GM18951 (cell line): ENCODE measurements around the gene WDR55.
"Not testable (repeated sequence)": the region's sequence is repeated elsewhere in the genome, so short reads cannot be mapped to it uniquely, and the experiment has no call there.

Experiments
- POLR2A ChIP-seq: IDR thresholded peaks from 4 replicates; pipeline ENCODE4 v1.6.1; 2011; ENCODE audit warnings: mild to moderate bottlenecking; ENCODE audit not compliant: insufficient read length, insufficient read depth; ENCODE audit errors: extremely low read depth
- in situ Hi-C: fragments of 300-500 bp; cut with MboI; formaldehyde crosslinking; loops from one replicate; pipeline ENCODE4 v1.12.0; 2022; ENCODE audit warnings: low sequenced_read_pairs, mixed read lengths, inconsistent platforms; ENCODE audit not compliant: unreplicated experiment

WDR55 gene

DNA sequence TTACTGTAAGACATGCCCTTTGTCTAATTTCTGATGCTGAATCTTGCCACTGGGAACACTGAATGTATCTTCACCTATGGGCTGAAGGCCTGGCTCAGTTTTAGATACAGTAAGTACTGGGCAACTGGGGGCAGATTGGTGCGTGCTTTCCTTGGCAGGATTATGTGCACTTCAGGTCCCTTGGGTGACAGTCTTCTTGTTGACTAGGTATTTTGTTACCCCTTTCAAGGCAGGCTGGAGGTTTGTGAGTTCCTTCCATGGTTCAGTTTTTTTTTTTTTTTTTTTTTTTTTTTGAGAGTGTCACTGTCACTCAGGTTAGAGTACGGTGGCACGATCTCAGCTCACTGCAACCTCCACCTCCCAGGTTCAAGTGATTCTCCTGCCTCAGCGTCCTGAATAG, 43.1 kb downstream of the WDR55 start:
- TF ChIP-seq POLR2A = no peak
- in situ Hi-C loops = no loop called here

DNA sequence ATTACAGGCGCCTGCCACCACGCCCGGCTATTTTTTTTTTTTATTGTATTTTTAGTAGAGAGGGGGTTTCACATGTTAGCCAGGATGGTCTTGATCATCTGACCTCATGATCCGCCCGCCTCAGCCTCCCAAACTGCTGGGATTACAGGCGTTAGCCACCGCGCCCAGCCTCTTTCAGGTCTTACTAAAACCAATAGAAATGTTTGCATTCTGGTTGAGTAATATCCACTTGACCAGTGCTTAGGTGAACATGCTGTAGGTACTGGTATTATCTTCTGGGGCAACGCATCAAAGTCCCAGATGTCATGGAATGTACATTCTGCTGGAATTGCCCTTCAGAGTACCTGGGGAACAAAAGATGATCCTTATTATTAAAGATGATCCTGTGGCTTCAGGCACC, 44.1 kb downstream of the WDR55 start:
- in situ Hi-C loops = not testable (repeated sequence)

DNA sequence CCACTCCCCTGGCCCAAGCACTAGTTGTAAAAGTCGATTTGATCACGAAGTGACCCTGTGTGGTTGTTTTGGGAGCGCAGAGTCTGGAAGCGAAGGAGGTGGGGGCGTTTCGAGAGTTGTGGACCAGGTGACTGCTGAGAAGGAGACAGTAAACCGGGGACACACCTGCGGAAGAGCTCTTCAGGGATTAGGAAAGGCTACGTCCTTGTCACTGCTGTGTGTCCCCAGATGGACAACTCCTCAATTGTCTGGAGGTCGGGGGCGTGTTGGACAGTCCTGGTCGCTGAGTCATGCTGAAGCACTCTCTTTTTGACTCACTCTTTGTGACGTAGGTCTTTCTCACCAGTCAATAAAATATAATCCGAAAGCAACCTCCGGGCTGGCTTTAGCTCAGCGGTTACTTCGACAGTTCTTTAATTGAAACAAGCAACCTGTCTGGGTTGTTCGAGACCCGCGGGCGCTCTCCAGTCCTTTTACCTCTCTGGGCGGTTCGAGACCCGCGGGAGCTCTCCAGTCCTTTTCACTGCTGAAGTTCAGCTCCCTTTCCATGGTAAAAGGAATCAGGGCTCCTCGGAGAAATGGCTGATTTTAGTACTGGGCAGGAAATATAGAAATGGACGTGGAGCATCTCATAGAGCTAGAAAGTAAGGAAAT, 46.3 kb downstream of the WDR55 start:
- TF ChIP-seq POLR2A = no peak

DNA sequence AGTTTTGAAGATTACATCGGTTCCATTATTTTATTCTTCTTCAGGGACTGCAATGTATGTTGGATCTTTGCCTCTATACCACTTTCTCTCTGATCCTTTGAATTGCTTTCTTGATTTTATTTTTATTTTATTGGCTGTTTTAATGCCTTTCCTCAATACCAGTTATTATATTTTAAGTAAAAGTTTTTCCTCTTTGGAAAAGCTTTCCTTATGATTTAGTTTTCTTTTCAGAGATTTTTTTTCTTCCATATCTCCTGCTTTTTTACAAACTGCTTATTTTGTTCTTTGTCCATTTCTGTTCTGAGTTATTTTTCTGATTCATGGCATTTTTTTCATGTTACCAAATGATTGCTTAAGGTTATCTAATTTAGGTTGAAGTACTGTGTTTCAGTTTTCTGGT, 47.1 kb downstream of the WDR55 start:
- no peak for TF ChIP-seq POLR2A
- in situ Hi-C loops = loop anchor here (10.0 kb wide), 1 partner anchor 347 kb away; the partner anchor contains the start of gene SLC4A9

More for the DNA sequence above, 46.3 kb downstream of the WDR55 start:
- in situ Hi-C loops = loop anchor here (10.0 kb wide), 1 partner anchor 346 kb away; the partner anchor contains the start of gene SLC4A9

DNA sequence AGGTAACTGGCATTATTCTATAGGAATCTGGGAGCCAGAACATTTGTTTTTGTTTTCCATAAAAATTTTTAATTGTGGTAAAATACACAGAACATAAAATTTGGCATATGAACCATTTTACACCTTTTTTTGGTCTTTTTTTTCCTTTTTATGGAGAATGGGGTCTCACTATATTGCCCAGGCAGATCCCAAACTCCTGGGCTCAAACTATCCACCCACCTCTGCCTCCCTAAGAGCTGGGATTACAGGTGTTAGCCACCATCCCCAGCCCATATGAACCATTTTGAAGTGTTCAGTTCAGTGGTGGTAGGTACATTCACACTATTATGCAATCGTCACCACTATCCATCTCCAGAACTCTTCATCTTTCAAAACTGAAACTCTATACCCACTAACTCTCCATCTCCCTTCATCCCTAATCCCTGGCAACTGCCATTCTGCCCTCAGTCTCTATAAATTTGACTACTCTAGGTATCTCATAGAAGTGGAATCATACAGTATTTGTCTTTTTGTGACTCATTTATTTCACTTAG, 48.9 kb downstream of the WDR55 start:
- in situ Hi-C loops = loop anchor here (10.0 kb wide), 1 partner anchor 349 kb away; the partner anchor contains the start of gene SLC4A9
- no peak for TF ChIP-seq POLR2A

DNA sequence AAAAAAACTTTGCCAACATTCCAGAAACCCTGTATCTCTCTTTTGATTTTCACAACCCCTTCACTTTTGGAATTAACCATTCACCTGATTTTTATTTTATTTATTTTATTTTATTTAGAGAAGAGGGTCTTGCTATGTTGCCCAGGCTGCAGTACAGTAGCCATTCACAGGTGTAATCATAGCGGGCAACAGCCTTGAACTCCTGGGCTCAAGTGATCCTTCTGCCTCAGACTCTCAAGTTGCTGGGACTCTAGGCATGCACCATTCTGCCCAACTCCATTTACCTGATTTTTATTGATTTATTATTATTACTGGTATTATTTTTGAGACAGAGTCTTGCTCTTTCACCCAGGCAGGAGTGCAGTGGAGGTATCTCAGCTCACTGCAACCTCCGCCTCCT, 51.5 kb downstream of the WDR55 start:
- in situ Hi-C loops = loop anchor here (10.0 kb wide), 1 partner anchor 351 kb away; the partner anchor contains the start of gene SLC4A9

DNA sequence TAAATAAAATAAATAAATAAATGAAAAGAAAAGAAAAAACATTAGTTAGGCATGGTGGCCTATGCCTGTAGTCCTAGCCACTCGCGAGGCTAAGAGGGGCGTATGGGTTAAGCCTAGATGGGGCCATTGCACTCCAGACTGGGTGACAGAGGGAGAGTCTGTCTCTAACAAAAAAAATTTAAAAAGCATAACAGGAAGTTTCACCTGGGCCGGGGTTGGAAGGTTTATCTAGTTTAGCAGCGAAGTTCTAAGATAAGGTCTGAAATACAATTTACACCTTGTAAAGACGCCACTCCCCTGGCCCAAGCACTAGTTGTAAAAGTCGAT, 53.5 kb downstream of the WDR55 start:
- TF ChIP-seq POLR2A = no peak
- in situ Hi-C loops = loop anchor here (10.0 kb wide), 1 partner anchor 353 kb away; the partner anchor contains the start of gene SLC4A9

DNA sequence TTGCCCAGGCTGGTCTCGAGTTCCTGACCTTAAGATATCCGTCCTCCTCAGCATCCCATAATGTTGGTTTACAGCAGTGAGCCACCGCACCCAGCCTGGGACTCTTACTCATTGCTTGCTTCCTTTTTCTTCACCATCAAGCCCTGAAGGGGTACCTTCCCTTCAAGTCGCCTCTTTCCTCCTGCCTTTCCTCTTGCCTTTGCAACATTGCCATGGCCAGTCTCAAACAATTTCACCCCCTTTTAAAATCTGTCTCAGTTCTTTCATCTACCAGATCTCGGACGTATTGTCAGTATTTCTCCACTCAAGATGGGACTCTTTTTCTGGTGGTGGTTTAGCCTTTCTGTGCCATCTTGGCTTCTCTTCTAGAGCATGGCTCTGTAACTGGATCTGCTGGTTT, 56.0 kb downstream of the WDR55 start:
- in situ Hi-C loops = not testable (repeated sequence)

GRCh38 chr5:140721395-140721794, 56.7 kb downstream of the WDR55 start:
- in situ Hi-C loops = not testable (repeated sequence)
